H1 (cell line): Measurements from ENCODE around the gene FHIT. TPM values are rescaled to one million over a fixed set of nuclear protein-coding genes. Genes with fewer than 3 reads are reported as not detected.

Experiments
- CTCF ChIA-PET: fragments of 300-600 bp; sonication (Branson Sonifier 250); formaldehyde crosslinking; loops from one replicate; lab custom pipeline; 2021; ENCODE audit not compliant: partially characterized antibody; lab: Charles Lee
- POLR2A ChIA-PET: fragments of 300-600 bp; sonication (Branson Sonifier 250); formaldehyde crosslinking; loops from one replicate; lab custom pipeline; 2021; ENCODE audit warnings: inconsistent platforms; ENCODE audit not compliant: partially characterized antibody; lab: Charles Lee
- DNase-seq, 2 experiments: peaks; one replicate each; pipeline versions ENCODE4 v3.0.0 to v3.0.0-alpha.2; 2010 to 2022; ENCODE audit warnings: low spot score in 2 of 2, low read depth in 1 of 2, mixed read lengths in 1 of 2
- FAIRE-seq: peaks from 2 replicates; lab custom pipeline; 2011; peaks lifted over from hg19 to GRCh38; lab: Jason Lieb, UNC
- H2AFZ ChIP-seq: 2 replicates; pipeline ENCODE4 v1.8.1; 2012; ENCODE audit warnings: low read length, inconsistent platforms
- H2AK5ac ChIP-seq: 2 replicates; pipeline ENCODE4 v1.6.1; 2013; ENCODE audit warnings: low read depth, low read length
- H2BK120ac ChIP-seq: replicated peaks from 2 replicates; pipeline ENCODE3; 2013; ENCODE audit warnings: low read depth, low read length, inconsistent platforms
- H2BK12ac ChIP-seq: 2 replicates; pipeline ENCODE4 v1.6.1; 2013; ENCODE audit warnings: low read depth, low read length
- H2BK15ac ChIP-seq: 2 replicates; pipeline ENCODE4 v1.6.1; 2013; ENCODE audit warnings: low read length
- H2BK20ac ChIP-seq: 2 replicates; pipeline ENCODE4 v1.6.1; 2013; ENCODE audit warnings: low read length
- H2BK5ac ChIP-seq: 2 replicates; pipeline ENCODE4 v1.6.1; 2013; ENCODE audit warnings: low read depth, low read length
- H3K14ac ChIP-seq: 2 replicates; pipeline ENCODE4 v1.6.1; 2013; ENCODE audit warnings: inconsistent platforms; ENCODE audit not compliant: insufficient read length
- H3K18ac ChIP-seq: 2 replicates; pipeline ENCODE4 v1.6.1; 2013; ENCODE audit warnings: low read length; ENCODE audit errors: extremely low read depth
- H3K23ac ChIP-seq: 2 replicates; pipeline ENCODE4 v1.6.1; 2013; ENCODE audit warnings: inconsistent platforms; ENCODE audit not compliant: insufficient read length
- H3K23me2 ChIP-seq: 2 replicates; pipeline ENCODE4 v1.6.1; 2013; ENCODE audit warnings: low read depth, low read length
- H3K27ac ChIP-seq: 2 replicates; pipeline ENCODE4 v1.6.1; 2011; ENCODE audit warnings: low read depth, low read length, inconsistent platforms
- H3K27me3 ChIP-seq, 4 experiments: replicated peaks in 1 of 4; 1 replicate in 1 of 4; 2 replicates in 3 of 4; pipeline versions ENCODE4 v1.6.1 to v1.8.1; 2011 to 2013; ENCODE audit warnings: low read length in 3 of 4, mild to moderate bottlenecking in 3 of 4, inconsistent platforms in 2 of 4, mixed read lengths in 2 of 4, moderate library complexity in 1 of 4; ENCODE audit not compliant: control insufficient read depth in 3 of 4, insufficient read depth in 3 of 4; ENCODE audit errors: extremely low read depth in 1 of 4
- H3K36me3 ChIP-seq, 4 experiments: 2 replicates each; pipeline versions ENCODE4 v1.6.1 to v1.8.1; 2011 to 2013; ENCODE audit warnings: mild to moderate bottlenecking in 4 of 4, low read length in 3 of 4, moderate library complexity in 2 of 4, control low read depth in 1 of 4, inconsistent platforms in 1 of 4; ENCODE audit not compliant: insufficient read depth in 4 of 4, control insufficient read depth in 2 of 4
- H3K4ac ChIP-seq: replicated peaks from 2 replicates; pipeline ENCODE3; 2013; ENCODE audit warnings: low read length, low read depth, mixed read lengths, inconsistent platforms; ENCODE audit not compliant: insufficient read length
- H3K4me1 ChIP-seq, 4 experiments: replicated peaks in 1 of 4; 1 replicate in 1 of 4; 2 replicates in 3 of 4; pipeline versions ENCODE4 v1.6.1 to v1.8.1; 2011 to 2013; ENCODE audit warnings: low read length in 3 of 4, inconsistent platforms in 2 of 4, mixed read lengths in 1 of 4; ENCODE audit not compliant: insufficient read depth in 4 of 4, control insufficient read depth in 3 of 4
- H3K4me2 ChIP-seq, 2 experiments: 2 replicates each; pipeline versions ENCODE4 v1.6.1 to v1.8.1; 2011 to 2013; ENCODE audit warnings: low read depth in 2 of 2, low read length in 2 of 2, control low read depth in 1 of 2, inconsistent platforms in 1 of 2, mild to moderate bottlenecking in 1 of 2; ENCODE audit not compliant: insufficient read depth in 1 of 2
- H3K4me3 ChIP-seq, 4 experiments: fragments of 200-600, 300-600 bp in 1 of 4; sonication (generic), shearing (Covaris generic), sonication (Bioruptor Twin) in 1 of 4; 2 replicates each; pipeline versions ENCODE4 v1.5.1 to v1.8.1; 2011 to 2016; ENCODE audit warnings: low read length in 4 of 4, low read depth in 3 of 4, control low read depth in 2 of 4, inconsistent platforms in 2 of 4, mild to moderate bottlenecking in 2 of 4, mixed read lengths in 1 of 4, moderate library complexity in 1 of 4; ENCODE audit not compliant: insufficient read depth in 2 of 4; ENCODE audit errors: extremely low read depth in 1 of 4
- H3K56ac ChIP-seq: replicated peaks from 2 replicates; pipeline ENCODE3; 2013; ENCODE audit warnings: low read depth, mild to moderate bottlenecking, mixed read lengths, low read length, inconsistent platforms; ENCODE audit not compliant: insufficient read length
- H3K79me1 ChIP-seq: 2 replicates; pipeline ENCODE4 v1.6.1; 2013; ENCODE audit warnings: low read depth, low read length, control low read depth
- H3K79me2 ChIP-seq, 2 experiments: 2 replicates each; pipeline versions ENCODE4 v1.6.1 to v1.8.1; 2012 to 2013; ENCODE audit warnings: low read length in 2 of 2, mild to moderate bottlenecking in 2 of 2, inconsistent platforms in 1 of 2; ENCODE audit not compliant: insufficient read depth in 2 of 2, control insufficient read depth in 1 of 2
- H3K9ac ChIP-seq, 4 experiments: replicated peaks in 1 of 4; 1 replicate in 1 of 4; 2 replicates in 3 of 4; pipeline versions ENCODE4 v1.6.1 to v1.8.1; 2011 to 2013; ENCODE audit warnings: low read depth in 3 of 4, low read length in 3 of 4, control low read depth in 2 of 4, mild to moderate bottlenecking in 2 of 4, moderate library complexity in 2 of 4, inconsistent platforms in 1 of 4; ENCODE audit errors: extremely low read depth in 1 of 4
- H3K9me3 ChIP-seq, 2 experiments: 2 replicates each; pipeline versions ENCODE4 v1.6.1 to v1.8.1; 2012 to 2013; ENCODE audit warnings: mild to moderate bottlenecking in 2 of 2, moderate library complexity in 2 of 2, control low read depth in 1 of 2, inconsistent platforms in 1 of 2, low read depth in 1 of 2, low read length in 1 of 2, mixed read lengths in 1 of 2; ENCODE audit not compliant: insufficient read depth in 2 of 2
- H4K20me1 ChIP-seq, 2 experiments: replicated peaks in 1 of 2; 2 replicates each; pipeline versions ENCODE3 to v1.8.1; 2011 to 2013; ENCODE audit warnings: inconsistent platforms in 2 of 2, low read length in 2 of 2, mild to moderate bottlenecking in 1 of 2; ENCODE audit not compliant: insufficient read depth in 2 of 2, control insufficient read depth in 1 of 2
- H4K5ac ChIP-seq: 2 replicates; pipeline ENCODE4 v1.6.1; 2013; ENCODE audit warnings: low read length, low read depth, mixed read lengths, inconsistent platforms; ENCODE audit not compliant: insufficient read length
- H4K8ac ChIP-seq: 2 replicates; pipeline ENCODE4 v1.8.0; 2013; ENCODE audit warnings: mild to moderate bottlenecking, moderate library complexity, low read length, inconsistent platforms; ENCODE audit not compliant: insufficient read depth; ENCODE audit errors: extremely low read depth
- H4K91ac ChIP-seq: replicated peaks from 2 replicates; pipeline ENCODE3; 2013; ENCODE audit warnings: low read length, mixed read lengths, inconsistent platforms; ENCODE audit not compliant: insufficient read length
- BRCA1 ChIP-seq: IDR thresholded peaks from 2 replicates; pipeline ENCODE4 v1.6.1; 2012; ENCODE audit warnings: low read depth, low read length, improper control_type of control experiment
- CTBP2 ChIP-seq: IDR thresholded peaks from 2 replicates; pipeline ENCODE4 v1.7.0; 2011; ENCODE audit warnings: borderline replicate concordance, mild to moderate bottlenecking, moderate library complexity, mixed read lengths, low read length; ENCODE audit not compliant: insufficient read depth, insufficient read length
- MAX ChIP-seq: IDR thresholded peaks from 2 replicates; pipeline ENCODE4 v1.6.1; 2012; ENCODE audit warnings: inconsistent platforms
- RFX5 ChIP-seq: IDR thresholded peaks from 2 replicates; pipeline ENCODE4 v1.6.1; 2011; ENCODE audit warnings: low read depth, low read length, improper control_type of control experiment, borderline replicate concordance
- SIX5 ChIP-seq: IDR thresholded peaks from 2 replicates; pipeline ENCODE4 v1.6.1; 2011; ENCODE audit warnings: mild to moderate bottlenecking, low read depth, low read length
- SP2 ChIP-seq: IDR thresholded peaks from 2 replicates; pipeline ENCODE4 v1.6.1; 2012; ENCODE audit warnings: mild to moderate bottlenecking, low read length, inconsistent platforms
- TCF12 ChIP-seq: IDR thresholded peaks from 2 replicates; pipeline ENCODE4 v1.6.1; 2011; ENCODE audit warnings: low read depth, mild to moderate bottlenecking, low read length
- polyA plus RNA-seq, 7 experiments: library from polyadenylated mRNA; depleted of rRNA in 3 of 7; stranded (reverse) in 5 of 7; unstranded in 2 of 7; fragments of >200 nt in 5 of 7; fragments of 200-250 nt in 2 of 7; gene quantifications; 1 replicate in 5 of 7; 2 replicates in 1 of 7; 4 replicates in 1 of 7; pipeline versions ENCODE4 v1.2.1 to v1.2.3, GENCODE V29; 2011 to 2013; ENCODE audit warnings: missing spikeins in 2 of 7, mixed read lengths in 2 of 7
- total RNA-seq: library from RNA; stranded (reverse); fragmentation: NEBNext Ultra II Directional; extraction: Animal tissue kit (Norgen Biotek cat#: 25700); gene quantifications from 2 replicates; pipeline ENCODE4 v1.2.1, GENCODE V29; 2021

Gene FHIT
- total and polyA plus RNA-seq, 2 of the 8 experiments (the other 6 are each of a cell fraction or from before 2014, with no cell fraction given) = 1.2 to 3.2 TPM

- no peak overlapping the region for H3K4ac ChIP-seq
- H3K36me3 ChIP-seq = no peaks in the 10 kb centered on the region
- H3K9me3 ChIP-seq = no peaks in the 10 kb centered on the region
- H3K23me2 ChIP-seq = no peaks in the 10 kb centered on the region
- H3K27ac ChIP-seq = no peak overlapping the region
- no peak for DNase-seq
- no peak overlapping the region for H3K9ac ChIP-seq
- no peak overlapping the region for H2AK5ac ChIP-seq
- no peak overlapping the region for H2BK5ac ChIP-seq
- CTCF ChIA-PET = no interaction called here
- no peak overlapping the region for H4K8ac ChIP-seq
- no peak overlapping the region for H3K4me3 ChIP-seq
- no peak overlapping the region for H3K56ac ChIP-seq
- no peak overlapping the region for H2BK120ac ChIP-seq
- no peak overlapping the region for H2BK20ac ChIP-seq
- no peak for TF ChIP-seq BRCA1
- TF ChIP-seq RFX5 = no peak
- no peak for TF ChIP-seq MAX
- no peak for TF ChIP-seq SIX5
- no peak for TF ChIP-seq SP2
- no peak for TF ChIP-seq TCF12
- TF ChIP-seq CTBP2 = no peak
- no peak overlapping the region for H2AFZ ChIP-seq
- no peak overlapping the region for H3K4me2 ChIP-seq
- H3K14ac ChIP-seq = no peak overlapping the region
- H2BK12ac ChIP-seq = no peak overlapping the region
- no peaks in the 10 kb centered on the region for H3K79me2 ChIP-seq
- no peaks in the 10 kb centered on the region for H4K20me1 ChIP-seq
- H3K4me1 ChIP-seq = peaks cover 0 to 5% (median 0%) of the 10 kb centered on the region in 4 experiments; a peak in 1 of 7 replicates
- no peaks in the 10 kb centered on the region for H3K79me1 ChIP-seq
- POLR2A ChIA-PET = no interaction called here
- no peak overlapping the region for H4K5ac ChIP-seq
- no peaks in the 10 kb centered on the region for H3K27me3 ChIP-seq
- H4K91ac ChIP-seq = no peak overlapping the region
- FAIRE-seq = no peak
- H3K18ac ChIP-seq = no peak overlapping the region
- no peak overlapping the region for H2BK15ac ChIP-seq
- no peak overlapping the region for H3K23ac ChIP-seq
These were observed 1522.7 kb downstream of the FHIT start for GRCh38 chr3:59728587-59728908.
